GM21528 (cell line): ENCODE results near the gene BLID.

Experiments
- ATAC-seq: cut with Tn5 transposase; IDR thresholded peaks from one replicate; pipeline ENCODE4 v1.9.1; 2021; ENCODE audit warnings: mild to moderate bottlenecking, moderate library complexity; ENCODE audit not compliant: unreplicated experiment, low FRiP score

The BLID gene

DNA sequence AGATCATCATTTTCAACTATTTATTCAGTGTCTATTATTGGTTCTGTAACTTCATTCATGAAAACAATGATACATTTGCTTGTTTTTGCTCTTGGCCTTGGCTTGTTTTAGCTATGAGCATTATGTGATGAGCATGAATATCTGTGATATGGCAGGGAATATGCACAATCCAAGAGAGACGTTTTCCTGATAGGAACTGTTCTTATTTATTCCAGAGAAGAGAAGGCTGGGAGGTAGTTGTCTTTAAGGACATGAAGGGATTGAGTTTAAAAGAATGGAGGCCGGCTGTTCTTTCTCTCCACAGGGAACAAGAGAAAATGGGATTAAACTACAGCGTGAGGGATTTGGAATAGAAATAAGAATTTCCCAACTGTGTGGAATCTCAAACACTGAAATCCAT is 30.3 kb downstream of the BLID start:
- no peak for ATAC-seq

GRCh38 chr11:122085264-122085663 is 30.8 kb downstream of the BLID start:
- ATAC-seq = no peak

DNA sequence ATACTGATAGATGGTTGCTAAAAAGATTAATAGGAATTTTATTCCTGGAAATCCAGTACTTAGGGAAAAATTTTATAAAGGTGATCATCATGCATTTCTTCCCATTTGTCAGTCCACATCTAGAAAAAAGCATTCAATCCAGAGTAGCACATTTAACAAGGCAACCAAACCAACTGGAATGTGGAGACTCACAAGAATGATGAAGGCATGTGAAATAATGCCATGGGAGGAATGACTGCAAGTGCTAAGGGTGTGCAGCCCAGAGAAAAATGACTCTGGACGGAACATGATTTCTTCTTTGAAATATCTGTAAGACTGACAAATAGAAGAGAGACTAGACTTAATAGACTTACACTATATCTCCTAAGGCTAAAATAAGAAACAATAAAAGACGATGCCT is 33.8 kb downstream of the BLID start:
- ATAC-seq = no peak

DNA sequence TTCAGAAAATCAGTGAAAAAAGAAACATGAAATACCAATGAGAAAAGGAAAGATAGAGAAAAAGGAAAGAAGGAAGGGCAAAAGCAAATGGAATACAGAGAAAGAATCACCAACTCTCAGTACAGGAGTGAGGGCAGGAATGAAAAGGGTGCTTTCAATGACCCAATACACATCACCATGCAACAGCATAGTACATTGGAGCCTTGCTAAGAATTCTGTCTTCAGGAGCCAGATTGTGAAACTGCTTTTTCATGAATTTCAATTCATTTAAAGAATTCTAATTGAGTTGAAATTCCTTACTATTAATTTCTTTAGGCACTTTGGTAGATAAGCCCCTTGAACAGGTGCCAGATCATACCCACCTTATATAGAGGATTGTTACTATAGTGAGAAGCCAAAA is 34.9 kb downstream of the BLID start:
- ATAC-seq = no peak

- no peak for ATAC-seq
Observed at GRCh38 chr11:122077459-122077858, 38.6 kb downstream of the BLID start.

- ATAC-seq = no peak
Observed at GRCh38 chr11:122076512-122077120, 39.4 kb downstream of the BLID start.

GRCh38 chr11:122075016-122075415 is 41.0 kb downstream of the BLID start:
- ATAC-seq = no peak

GRCh38 chr11:122074022-122074421 is 42.0 kb downstream of the BLID start:
- no peak for ATAC-seq

DNA sequence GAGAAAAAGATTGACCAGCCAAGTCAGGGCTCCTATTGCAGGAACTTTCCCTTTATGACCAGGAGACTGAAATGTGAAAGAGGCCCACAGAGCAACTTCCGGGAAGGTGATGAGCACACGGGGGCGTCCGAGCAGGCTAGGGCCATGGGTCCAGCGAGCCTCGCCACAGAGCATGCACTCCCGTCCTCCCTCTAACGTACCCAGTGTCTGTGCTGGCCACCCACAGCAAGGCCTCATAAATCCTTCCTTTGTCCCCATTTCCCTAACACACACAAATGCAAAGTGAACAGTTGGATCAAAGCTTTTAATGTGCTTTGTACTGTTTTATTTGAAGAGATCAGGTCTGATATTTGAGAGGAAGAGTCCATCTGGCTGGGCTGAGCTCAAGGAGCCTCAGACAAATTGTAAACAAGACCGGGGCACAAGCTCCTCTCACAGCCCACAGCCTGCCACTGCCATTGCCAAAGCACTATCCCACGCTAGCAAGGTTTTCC is 44.3 kb downstream of the BLID start:
- ATAC-seq = no peak

DNA sequence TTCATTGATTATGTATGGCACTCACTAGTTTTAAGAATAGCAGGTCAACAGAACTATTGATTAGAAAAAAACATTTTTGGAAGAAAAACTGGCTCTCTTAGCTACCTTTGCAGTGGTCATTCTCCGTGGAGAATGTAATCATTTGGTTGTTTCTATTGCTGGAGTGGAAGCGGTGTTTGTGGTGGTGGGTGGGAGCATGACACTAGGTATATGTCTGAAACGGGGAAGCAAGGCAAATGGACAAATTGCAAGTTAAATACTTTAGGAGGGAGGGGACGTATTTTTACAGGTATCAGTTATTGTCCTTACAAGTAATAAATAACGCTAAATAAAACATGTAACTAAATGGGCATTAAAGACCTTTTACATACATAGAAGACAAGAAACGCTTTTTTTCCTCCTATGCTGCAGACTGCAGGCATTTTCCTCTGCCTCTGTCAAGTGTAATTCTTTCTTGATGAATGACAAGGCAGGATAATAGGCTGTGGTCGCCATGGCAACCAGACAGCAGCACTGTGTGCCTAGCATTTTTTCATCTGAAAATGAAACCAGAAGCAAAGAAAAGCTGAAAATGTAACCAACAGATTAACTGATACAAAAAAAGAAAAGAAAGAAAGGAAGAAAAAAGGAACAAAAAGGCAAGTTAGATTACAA is 46.2 kb downstream of the BLID start:
- ATAC-seq = no peak

- ATAC-seq = no peak
Observed at GRCh38 chr11:122068837-122069236, 47.2 kb downstream of the BLID start.

GRCh38 chr11:122068141-122068540 is 47.9 kb downstream of the BLID start:
- no peak for ATAC-seq
